HEK293 (cell line): ENCODE measurements around the gene KRT25.
"Not testable (repeated sequence)": the region's sequence is repeated elsewhere in the genome, so short reads cannot be mapped to it uniquely, and the experiment has no call there.

Experiments
- CTCF ChIA-PET: fragments of 350-600 bp; formaldehyde crosslinking; extraction: SDS; loops from one replicate; lab custom pipeline; 2021; ENCODE audit warnings: antibody characterized with exemption; lab: Yijun Ruan, JAX
- POLR2A ChIA-PET: fragments of 300-600 bp; formaldehyde crosslinking; extraction: SDS; loops from one replicate; lab custom pipeline; 2020; ENCODE audit warnings: antibody characterized with exemption, inconsistent platforms; lab: Yijun Ruan, JAX
- H3K27ac ChIP-seq: fragments of 200-500 bp; sonication (Bioruptor generic); 2 replicates; pipeline ENCODE4 v1.5.1; 2014; ENCODE audit warnings: low read depth, low read length, control low read depth, inconsistent platforms; ENCODE audit errors: extremely low read depth
- H3K36me3 ChIP-seq, 2 experiments: fragments of 200-500 bp in 1 of 2; sonication (Bioruptor generic) in 1 of 2; 1 replicate in 1 of 2; 2 replicates in 1 of 2; pipeline ENCODE4 v1.5.1; 2014 to 2017; ENCODE audit warnings: inconsistent platforms in 2 of 2, low read length in 2 of 2; ENCODE audit not compliant: control insufficient read depth in 2 of 2, insufficient read depth in 1 of 2
- H3K4me1 ChIP-seq: fragments of 200-500 bp; sonication (Bioruptor generic); 2 replicates; pipeline ENCODE4 v1.5.1; 2014; ENCODE audit warnings: mild to moderate bottlenecking, low read length, inconsistent platforms; ENCODE audit not compliant: control insufficient read depth, insufficient read depth
- H3K4me3 ChIP-seq: 2 replicates; pipeline ENCODE4 v1.5.1; 2011; ENCODE audit warnings: low read depth, mild to moderate bottlenecking, control low read depth, low read length, moderate library complexity
- H3K9me3 ChIP-seq: fragments of 200-500 bp; sonication (Bioruptor generic); 2 replicates; pipeline ENCODE4 v1.5.1; 2014; ENCODE audit warnings: low read depth, low read length, inconsistent platforms; ENCODE audit not compliant: control insufficient read depth, insufficient read depth
- BCL11B ChIP-seq: fragments of 450-650 bp; formaldehyde crosslinking; IDR thresholded peaks from 2 replicates; pipeline ENCODE4 v1.5.1; 2016; ENCODE audit warnings: low read depth, missing biosample characterization, missing genetic modification characterization
- FEZF1 ChIP-seq: fragments of 450-650 bp; formaldehyde crosslinking; IDR thresholded peaks from 2 replicates; pipeline ENCODE4 v1.5.1; 2016; ENCODE audit warnings: missing biosample characterization, missing genetic modification characterization
- GLIS1 ChIP-seq: fragments of 450-650 bp; formaldehyde crosslinking; IDR thresholded peaks from 2 replicates; pipeline ENCODE4 v1.5.1; 2016; ENCODE audit warnings: missing biosample characterization, missing genetic modification characterization
- SP3 ChIP-seq: fragments of 450-650 bp; formaldehyde crosslinking; IDR thresholded peaks from 2 replicates; pipeline ENCODE4 v1.5.1; 2016; ENCODE audit warnings: missing biosample characterization, missing genetic modification characterization
- TCF7L2 ChIP-seq: IDR thresholded peaks from 2 replicates; pipeline ENCODE4 v1.6.1; 2011; ENCODE audit warnings: low read depth, mild to moderate bottlenecking, inconsistent platforms, low read length, moderate library complexity, borderline replicate concordance
- WT1 ChIP-seq: fragments of 450-650 bp; formaldehyde crosslinking; IDR thresholded peaks from 2 replicates; pipeline ENCODE4 v1.5.1; 2016; ENCODE audit warnings: missing biosample characterization, missing genetic modification characterization
- ZBTB44 ChIP-seq: fragments of 450-650 bp; IDR thresholded peaks from 2 replicates; pipeline ENCODE4 v1.5.1; 2018; ENCODE audit warnings: missing biosample characterization, mild to moderate bottlenecking, missing genetic modification characterization
- ZBTB6 ChIP-seq: fragments of 450-650 bp; formaldehyde crosslinking; IDR thresholded peaks from 2 replicates; pipeline ENCODE4 v1.5.1; 2017; ENCODE audit warnings: missing biosample characterization, missing genetic modification characterization
- ZFP3 ChIP-seq: fragments of 450-650 bp; formaldehyde crosslinking; IDR thresholded peaks from 2 replicates; pipeline ENCODE4 v1.5.1; 2016; ENCODE audit warnings: low read depth, missing biosample characterization, missing genetic modification characterization
- ZNF138 ChIP-seq: fragments of 450-650 bp; formaldehyde crosslinking; IDR thresholded peaks from 2 replicates; pipeline ENCODE4 v1.5.1; 2016; ENCODE audit warnings: missing biosample characterization, missing genetic modification characterization, borderline replicate concordance
- ZNF140 ChIP-seq: fragments of 450-650 bp; formaldehyde crosslinking; IDR thresholded peaks from 2 replicates; pipeline ENCODE4 v1.5.1; 2016; ENCODE audit warnings: missing biosample characterization, missing genetic modification characterization
- ZNF146 ChIP-seq: fragments of 450-650 bp; formaldehyde crosslinking; IDR thresholded peaks from 2 replicates; pipeline ENCODE4 v1.5.1; 2016; ENCODE audit warnings: missing biosample characterization, missing genetic modification characterization
- ZNF23 ChIP-seq: fragments of 450-650 bp; formaldehyde crosslinking; IDR thresholded peaks from 2 replicates; pipeline ENCODE4 v1.5.1; 2016; ENCODE audit warnings: missing biosample characterization, missing genetic modification characterization, borderline replicate concordance
- ZNF311 ChIP-seq: fragments of 450-650 bp; formaldehyde crosslinking; IDR thresholded peaks from 2 replicates; pipeline ENCODE4 v1.5.1; 2017; ENCODE audit warnings: missing biosample characterization, missing genetic modification characterization, borderline replicate concordance
- ZNF324 ChIP-seq: fragments of 450-650 bp; formaldehyde crosslinking; IDR thresholded peaks from 2 replicates; pipeline ENCODE4 v1.5.1; 2016; ENCODE audit warnings: missing biosample characterization, missing genetic modification characterization
- ZNF394 ChIP-seq: fragments of 450-650 bp; formaldehyde crosslinking; IDR thresholded peaks from 2 replicates; pipeline ENCODE4 v1.5.1; 2016; ENCODE audit warnings: missing biosample characterization, missing genetic modification characterization, mild to moderate bottlenecking, moderate library complexity, borderline replicate concordance
- ZNF423 ChIP-seq: fragments of 450-650 bp; formaldehyde crosslinking; IDR thresholded peaks from 2 replicates; pipeline ENCODE4 v1.5.1; 2016; ENCODE audit warnings: missing biosample characterization, missing genetic modification characterization
- ZNF548 ChIP-seq: fragments of 450-650 bp; formaldehyde crosslinking; IDR thresholded peaks from 2 replicates; pipeline ENCODE4 v1.5.1; 2016; ENCODE audit warnings: missing biosample characterization, missing genetic modification characterization
- ZNF596 ChIP-seq: fragments of 450-650 bp; IDR thresholded peaks from 2 replicates; pipeline ENCODE4 v1.5.0; 2018; ENCODE audit warnings: missing biosample characterization, mild to moderate bottlenecking, missing genetic modification characterization, moderate library complexity
- ZNF623 ChIP-seq: fragments of 450-650 bp; formaldehyde crosslinking; IDR thresholded peaks from 2 replicates; pipeline ENCODE4 v1.5.1; 2016; ENCODE audit warnings: missing biosample characterization, missing genetic modification characterization
- ZNF670 ChIP-seq: fragments of 450-650 bp; formaldehyde crosslinking; IDR thresholded peaks from 2 replicates; pipeline ENCODE4 v1.5.1; 2016; ENCODE audit warnings: missing biosample characterization, missing genetic modification characterization, low read depth
- ZNF707 ChIP-seq: fragments of 450-650 bp; formaldehyde crosslinking; IDR thresholded peaks from 2 replicates; pipeline ENCODE4 v1.5.1; 2016; ENCODE audit warnings: missing biosample characterization, missing genetic modification characterization
- ZSCAN23 ChIP-seq: fragments of 450-650 bp; formaldehyde crosslinking; IDR thresholded peaks from 2 replicates; pipeline ENCODE4 v1.5.1; 2016; ENCODE audit warnings: missing biosample characterization, missing genetic modification characterization
- TF ChIP-seq, protein P1 (sequence below): fragments of 450-650 bp; formaldehyde crosslinking; IDR thresholded peaks from 2 replicates; pipeline ENCODE4 v1.5.1; 2016; ENCODE audit warnings: missing biosample characterization, missing genetic modification characterization
- TF ChIP-seq, protein P2 (sequence below): fragments of 450-650 bp; formaldehyde crosslinking; IDR thresholded peaks from 2 replicates; pipeline ENCODE4 v1.5.1; 2016; ENCODE audit warnings: missing biosample characterization, missing genetic modification characterization
- TF ChIP-seq, protein P3 (sequence below): fragments of 450-650 bp; formaldehyde crosslinking; IDR thresholded peaks from 2 replicates; pipeline ENCODE4 v1.5.1; 2016; ENCODE audit warnings: missing biosample characterization, missing genetic modification characterization

The KRT25 gene

DNA sequence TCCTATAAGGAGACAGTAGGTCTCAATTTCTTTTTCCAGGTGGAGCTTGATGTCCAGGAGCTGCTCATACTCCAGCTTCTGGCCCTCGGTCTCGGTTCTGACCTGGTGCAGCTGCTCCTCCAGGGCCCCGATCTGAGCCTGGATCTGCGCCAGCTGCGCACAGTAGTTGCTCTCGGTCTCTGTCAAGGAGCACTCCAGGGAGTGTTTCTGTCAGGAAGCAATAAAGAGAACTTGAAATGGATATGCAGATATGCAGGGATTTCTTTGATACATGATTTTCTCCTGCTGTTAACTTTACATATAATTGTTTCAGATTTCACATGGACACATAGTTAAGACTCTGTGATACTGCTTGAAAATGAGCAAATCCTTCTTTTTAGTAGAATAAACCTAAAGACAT lies 4.7 kb downstream of the KRT25 start:
- Histone ChIP-seq H3K9me3 (no peaks in the 10 kb centered on the region), H3K4me3 (no peak overlapping the region), H3K4me1 (no peaks in the 10 kb centered on the region), H3K36me3 (no peaks in the 10 kb centered on the region), H3K27ac (no peak overlapping the region)
- CTCF ChIA-PET = interaction anchor here (0.6 to 1.0 kb wide), 2 partner anchors 23 to 898 kb away, joined by 3 to 4 read pairs; no protein-coding TSS in a partner anchor
- POLR2A ChIA-PET = no interaction called here
- no peak for TF ChIP-seq ZNF423 (tag by site-specific recombination)
- TF ChIP-seq GLIS1 (tag by site-specific recombination) = no peak
- TF ChIP-seq ZSCAN23 = no peak
- no peak for TF ChIP-seq ZNF707
- no peak for TF ChIP-seq ZNF548 (tag by site-specific recombination)

- H3K4me3 ChIP-seq, POLR2A ChIA-PET, H3K36me3 ChIP-seq, H3K4me1 ChIP-seq, H3K9me3 ChIP-seq, H3K27ac ChIP-seq, CTCF ChIA-PET: not testable (repeated sequence)
- peak; percentile 99 for TF ChIP-seq ZNF146
- TF ChIP-seq, protein P1, sequence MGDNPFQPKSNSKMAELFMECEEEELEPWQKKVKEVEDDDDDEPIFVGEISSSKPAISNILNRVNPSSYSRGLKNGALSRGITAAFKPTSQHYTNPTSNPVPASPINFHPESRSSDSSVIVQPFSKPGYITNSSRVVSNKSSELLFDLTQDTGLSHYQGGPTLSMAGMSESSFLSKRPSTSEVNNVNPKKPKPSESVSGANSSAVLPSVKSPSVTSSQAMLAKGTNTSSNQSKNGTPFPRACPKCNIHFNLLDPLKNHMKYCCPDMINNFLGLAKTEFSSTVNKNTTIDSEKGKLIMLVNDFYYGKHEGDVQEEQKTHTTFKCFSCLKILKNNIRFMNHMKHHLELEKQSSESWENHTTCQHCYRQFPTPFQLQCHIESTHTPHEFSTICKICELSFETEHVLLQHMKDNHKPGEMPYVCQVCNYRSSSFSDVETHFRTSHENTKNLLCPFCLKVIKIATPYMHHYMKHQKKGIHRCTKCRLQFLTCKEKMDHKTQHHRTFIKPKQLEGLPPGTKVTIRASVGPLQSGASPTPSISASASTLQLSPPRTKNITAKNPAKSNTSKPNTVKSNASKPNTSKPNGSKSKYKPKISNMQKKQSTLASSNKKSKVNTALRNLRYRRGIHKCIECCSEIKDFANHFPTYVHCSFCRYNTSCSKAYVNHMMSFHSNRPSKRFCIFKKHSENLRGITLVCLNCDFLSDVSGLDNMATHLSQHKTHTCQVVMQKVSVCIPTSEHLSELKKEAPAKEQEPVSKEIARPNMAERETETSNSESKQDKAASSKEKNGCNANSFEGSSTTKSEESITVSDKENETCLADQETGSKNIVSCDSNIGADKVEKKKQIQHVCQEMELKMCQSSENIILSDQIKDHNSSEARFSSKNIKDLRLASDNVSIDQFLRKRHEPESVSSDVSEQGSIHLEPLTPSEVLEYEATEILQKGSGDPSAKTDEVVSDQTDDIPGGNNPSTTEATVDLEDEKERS (tag by site-specific recombination) = peak; percentile 83
These were observed 6.5 kb downstream of the KRT25 start for GRCh38 chr17:40748666-40749065.

GRCh38 chr17:40738553-40738952 lies 16.6 kb downstream of the KRT25 start:
- no peaks in the 10 kb centered on the region for H3K36me3 ChIP-seq
- ChIA-PET POLR2A (no interaction called here), CTCF (interaction anchor here (0.6 to 1.0 kb wide), 4 partner anchors 16 to 422 kb away, joined by 3 to 6 read pairs (median 4); no protein-coding TSS in a partner anchor)

More at GRCh38 chr17:40738553-40738952, 16.6 kb downstream of the KRT25 start:
- Histone ChIP-seq H3K4me1 (no peaks in the 10 kb centered on the region), H3K27ac (no peak overlapping the region), H3K9me3 (peaks cover 2% of the 10 kb centered on the region; the same call in 1 of the 2 replicates), H3K4me3 (no peak overlapping the region)
- no peak for TF ChIP-seq ZBTB44 (tag by site-specific recombination)
- no peak for TF ChIP-seq ZNF138 (tag by site-specific recombination)
- TF ChIP-seq FEZF1 = no peak
- no peak for TF ChIP-seq WT1 (tag by site-specific recombination)
- no peak for TF ChIP-seq ZNF23
- TF ChIP-seq TCF7L2 = no peak
- TF ChIP-seq ZNF670 (tag by site-specific recombination) = no peak
- no peak for TF ChIP-seq ZNF311 (tag by site-specific recombination)
- no peak for TF ChIP-seq SP3 (tag by site-specific recombination)
- TF ChIP-seq ZNF394 = no peak
- TF ChIP-seq ZBTB6 (tag by site-specific recombination) = no peak
- TF ChIP-seq, protein P2, sequence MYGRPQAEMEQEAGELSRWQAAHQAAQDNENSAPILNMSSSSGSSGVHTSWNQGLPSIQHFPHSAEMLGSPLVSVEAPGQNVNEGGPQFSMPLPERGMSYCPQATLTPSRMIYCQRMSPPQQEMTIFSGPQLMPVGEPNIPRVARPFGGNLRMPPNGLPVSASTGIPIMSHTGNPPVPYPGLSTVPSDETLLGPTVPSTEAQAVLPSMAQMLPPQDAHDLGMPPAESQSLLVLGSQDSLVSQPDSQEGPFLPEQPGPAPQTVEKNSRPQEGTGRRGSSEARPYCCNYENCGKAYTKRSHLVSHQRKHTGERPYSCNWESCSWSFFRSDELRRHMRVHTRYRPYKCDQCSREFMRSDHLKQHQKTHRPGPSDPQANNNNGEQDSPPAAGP (tag by site-specific recombination) = no peak
- TF ChIP-seq, protein P3, sequence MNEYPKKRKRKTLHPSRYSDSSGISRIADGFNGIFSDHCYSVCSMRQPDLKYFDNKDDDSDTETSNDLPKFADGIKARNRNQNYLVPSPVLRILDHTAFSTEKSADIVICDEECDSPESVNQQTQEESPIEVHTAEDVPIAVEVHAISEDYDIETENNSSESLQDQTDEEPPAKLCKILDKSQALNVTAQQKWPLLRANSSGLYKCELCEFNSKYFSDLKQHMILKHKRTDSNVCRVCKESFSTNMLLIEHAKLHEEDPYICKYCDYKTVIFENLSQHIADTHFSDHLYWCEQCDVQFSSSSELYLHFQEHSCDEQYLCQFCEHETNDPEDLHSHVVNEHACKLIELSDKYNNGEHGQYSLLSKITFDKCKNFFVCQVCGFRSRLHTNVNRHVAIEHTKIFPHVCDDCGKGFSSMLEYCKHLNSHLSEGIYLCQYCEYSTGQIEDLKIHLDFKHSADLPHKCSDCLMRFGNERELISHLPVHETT = no peak
- no peak for TF ChIP-seq ZNF623 (tag by site-specific recombination)
- TF ChIP-seq ZNF596 (tag by site-specific recombination) = no peak
- TF ChIP-seq ZNF324 (tag by site-specific recombination) = no peak
- no peak for TF ChIP-seq BCL11B (tag by site-specific recombination)
- TF ChIP-seq ZFP3 (tag by site-specific recombination) = no peak
- no peak for TF ChIP-seq ZNF140 (tag by site-specific recombination)
